WERI-Rb-1 (cell line): ENCODE measurements around the gene NOL12.
"Not testable (repeated sequence)": the region's sequence is repeated elsewhere in the genome, so short reads cannot be mapped to it uniquely, and the experiment has no call there.

ENCODE experiments used
- DNase-seq: peaks from one replicate; pipeline ENCODE4 v3.0.0-alpha.2; 2020
- H3K27ac ChIP-seq: fragments of 250-450 bp; sonication (Bioruptor Pico); 2 replicates; pipeline ENCODE4 v1.5.1; 2020; ENCODE audit warnings: mild to moderate bottlenecking, moderate library complexity
- H3K27me3 ChIP-seq: fragments of 250-450 bp; sonication (Bioruptor Pico); 2 replicates; pipeline ENCODE4 v1.5.1; 2021; ENCODE audit warnings: mild to moderate bottlenecking, low read depth, moderate library complexity; ENCODE audit not compliant: insufficient read depth, severe bottlenecking
- H3K36me3 ChIP-seq: fragments of 250-450 bp; sonication (Bioruptor Pico); 2 replicates; pipeline ENCODE4 v1.5.1; 2020; ENCODE audit warnings: mild to moderate bottlenecking, moderate library complexity
- H3K4me3 ChIP-seq: 2 replicates; pipeline ENCODE4 v1.5.1; 2011; ENCODE audit warnings: low read depth, mild to moderate bottlenecking, control low read depth, low read length
- H3K9me3 ChIP-seq: fragments of 250-450 bp; sonication (Bioruptor Pico); 2 replicates; pipeline ENCODE4 v1.5.1; 2021; ENCODE audit warnings: mild to moderate bottlenecking, moderate library complexity; ENCODE audit not compliant: severe bottlenecking
- TF ChIP-seq, protein P1 (sequence below): IDR thresholded peaks from 2 replicates; pipeline ENCODE4 v1.5.1; 2011; ENCODE audit warnings: low read depth, mild to moderate bottlenecking, control low read depth, inconsistent platforms, low read length

NOL12 gene

DNA sequence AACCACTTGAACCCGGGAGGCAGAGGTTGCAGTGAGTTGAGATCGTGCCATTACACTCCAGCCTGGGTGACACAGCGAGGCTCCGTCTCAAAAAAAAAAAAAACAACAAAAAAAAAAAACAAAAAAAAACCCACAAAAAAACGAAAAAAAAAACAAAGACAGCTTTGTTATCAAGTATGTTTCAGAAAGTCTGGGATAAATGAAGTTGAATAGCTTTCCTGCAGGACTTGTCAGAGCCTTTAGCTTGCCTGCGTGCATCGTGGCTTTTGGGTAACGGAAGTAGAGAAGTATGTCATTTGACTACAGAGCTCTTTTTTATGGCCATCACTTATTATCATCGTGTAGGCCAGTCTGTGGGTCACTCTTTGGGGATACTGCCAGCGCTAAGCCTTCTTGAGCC is 25.3 kb downstream of the NOL12 start:
- no peak for DNase-seq
- Histone ChIP-seq H3K9me3 (no peaks in the 10 kb centered on the region), H3K27me3 (no peaks in the 10 kb centered on the region), H3K36me3 (no peaks in the 10 kb centered on the region), H3K27ac (no peak overlapping the region), H3K4me3 (no peak overlapping the region)
- TF ChIP-seq, protein P1, sequence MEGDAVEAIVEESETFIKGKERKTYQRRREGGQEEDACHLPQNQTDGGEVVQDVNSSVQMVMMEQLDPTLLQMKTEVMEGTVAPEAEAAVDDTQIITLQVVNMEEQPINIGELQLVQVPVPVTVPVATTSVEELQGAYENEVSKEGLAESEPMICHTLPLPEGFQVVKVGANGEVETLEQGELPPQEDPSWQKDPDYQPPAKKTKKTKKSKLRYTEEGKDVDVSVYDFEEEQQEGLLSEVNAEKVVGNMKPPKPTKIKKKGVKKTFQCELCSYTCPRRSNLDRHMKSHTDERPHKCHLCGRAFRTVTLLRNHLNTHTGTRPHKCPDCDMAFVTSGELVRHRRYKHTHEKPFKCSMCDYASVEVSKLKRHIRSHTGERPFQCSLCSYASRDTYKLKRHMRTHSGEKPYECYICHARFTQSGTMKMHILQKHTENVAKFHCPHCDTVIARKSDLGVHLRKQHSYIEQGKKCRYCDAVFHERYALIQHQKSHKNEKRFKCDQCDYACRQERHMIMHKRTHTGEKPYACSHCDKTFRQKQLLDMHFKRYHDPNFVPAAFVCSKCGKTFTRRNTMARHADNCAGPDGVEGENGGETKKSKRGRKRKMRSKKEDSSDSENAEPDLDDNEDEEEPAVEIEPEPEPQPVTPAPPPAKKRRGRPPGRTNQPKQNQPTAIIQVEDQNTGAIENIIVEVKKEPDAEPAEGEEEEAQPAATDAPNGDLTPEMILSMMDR = no peak

DNA sequence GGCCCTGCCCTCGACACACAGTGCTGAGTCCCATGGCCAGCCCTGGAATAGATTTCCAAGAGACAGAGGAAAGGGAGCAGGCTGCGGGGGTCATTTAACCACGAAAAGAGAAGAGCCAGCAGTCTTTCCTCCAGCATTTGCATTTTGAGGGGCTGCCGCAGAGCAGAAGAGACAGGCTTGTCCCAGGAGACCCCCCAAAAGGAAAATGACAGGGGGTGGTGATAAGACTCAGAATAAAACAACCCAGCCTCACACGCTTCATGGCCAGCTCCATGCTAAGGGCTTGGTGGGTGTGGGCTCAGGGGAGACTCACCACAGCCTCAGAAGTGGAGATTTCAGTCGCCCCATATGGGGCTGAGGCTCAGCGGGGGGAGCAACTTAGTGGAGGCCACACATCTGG is 27.6 kb downstream of the NOL12 start:
- TF ChIP-seq, protein P1 = no peak
- no peaks in the 10 kb centered on the region for H3K27me3 ChIP-seq
- no peak overlapping the region for H3K27ac ChIP-seq
- H3K4me3 ChIP-seq = no peak overlapping the region
- no peaks in the 10 kb centered on the region for H3K36me3 ChIP-seq
- no peaks in the 10 kb centered on the region for H3K9me3 ChIP-seq
- no peak for DNase-seq

DNA sequence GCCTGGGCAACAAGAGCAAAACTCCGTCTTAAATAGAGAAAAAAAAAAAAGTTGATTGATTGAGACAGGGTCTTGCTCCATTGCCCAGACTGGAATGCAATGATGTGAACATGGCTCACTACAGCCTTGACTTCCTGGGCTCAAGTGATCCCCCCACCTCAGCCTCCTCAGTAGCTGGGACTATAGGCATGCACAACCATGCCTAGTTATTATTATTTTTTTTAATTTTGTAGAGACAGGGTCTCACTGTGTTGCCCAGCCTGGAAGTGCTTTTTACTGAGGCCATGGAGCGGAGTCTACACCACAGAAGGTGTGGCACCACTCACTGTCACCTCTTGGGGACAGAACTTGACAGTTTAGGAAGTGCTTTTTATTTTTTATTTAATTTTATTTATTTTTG is 28.5 kb downstream of the NOL12 start:
- H3K27me3 ChIP-seq = no peaks in the 10 kb centered on the region
- no peak for DNase-seq
- no peaks in the 10 kb centered on the region for H3K36me3 ChIP-seq
- no peak overlapping the region for H3K4me3 ChIP-seq
- no peak overlapping the region for H3K27ac ChIP-seq
- TF ChIP-seq, protein P1 = no peak
- H3K9me3 ChIP-seq = no peaks in the 10 kb centered on the region

DNA sequence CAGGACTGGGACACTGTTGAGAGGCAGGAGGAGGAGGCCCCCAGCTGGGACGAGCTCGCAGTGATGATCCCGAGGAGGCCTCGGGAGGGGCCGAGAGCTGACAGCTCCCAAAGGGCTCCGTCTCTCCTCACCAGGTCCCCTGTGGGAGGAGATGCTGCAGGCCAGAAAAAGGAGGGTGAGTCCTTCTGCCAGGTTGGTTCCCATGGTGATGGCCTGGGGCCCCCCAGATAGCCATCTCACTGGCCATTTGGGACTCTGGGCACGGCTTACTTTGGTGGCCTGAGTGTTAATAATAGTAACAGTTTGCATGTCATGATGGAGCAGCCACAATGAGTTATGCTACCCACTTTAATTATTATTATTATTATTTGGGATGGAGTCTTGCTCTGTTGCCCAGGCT is 29.6 kb downstream of the NOL12 start:
- DNase-seq = no peak

DNA sequence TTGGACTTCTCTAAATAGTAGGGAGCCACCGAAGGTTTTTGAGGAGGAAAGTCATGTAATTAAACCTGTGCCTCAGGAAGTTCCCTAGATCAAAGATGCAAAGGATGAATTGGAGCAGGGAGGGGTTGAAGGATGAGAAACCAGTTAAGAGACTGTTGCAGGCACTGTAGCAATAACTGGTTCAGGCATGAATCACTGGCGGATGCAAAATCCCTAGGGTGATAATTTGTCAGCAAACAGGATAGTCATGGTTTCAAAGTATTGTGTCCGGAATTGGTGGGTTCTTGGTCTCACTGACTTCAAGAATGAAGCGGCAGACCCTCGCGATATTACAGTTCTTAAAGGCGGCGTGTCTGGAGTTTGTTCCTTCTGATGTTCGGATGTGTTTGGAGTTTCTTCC is 30.6 kb downstream of the NOL12 start:
- Histone ChIP-seq H3K27me3 (no peaks in the 10 kb centered on the region), H3K27ac (no peak overlapping the region), H3K36me3 (no peaks in the 10 kb centered on the region), H3K4me3 (no peak overlapping the region), H3K9me3 (no peaks in the 10 kb centered on the region)
- no peak for DNase-seq
- TF ChIP-seq, protein P1 = no peak

More for the DNA sequence above, 29.6 kb downstream of the NOL12 start:
- TF ChIP-seq, protein P1 = no peak
- H3K9me3 ChIP-seq = no peaks in the 10 kb centered on the region
- H3K36me3 ChIP-seq = no peaks in the 10 kb centered on the region
- H3K4me3 ChIP-seq = no peak overlapping the region
- no peaks in the 10 kb centered on the region for H3K27me3 ChIP-seq
- H3K27ac ChIP-seq = no peak overlapping the region

DNA sequence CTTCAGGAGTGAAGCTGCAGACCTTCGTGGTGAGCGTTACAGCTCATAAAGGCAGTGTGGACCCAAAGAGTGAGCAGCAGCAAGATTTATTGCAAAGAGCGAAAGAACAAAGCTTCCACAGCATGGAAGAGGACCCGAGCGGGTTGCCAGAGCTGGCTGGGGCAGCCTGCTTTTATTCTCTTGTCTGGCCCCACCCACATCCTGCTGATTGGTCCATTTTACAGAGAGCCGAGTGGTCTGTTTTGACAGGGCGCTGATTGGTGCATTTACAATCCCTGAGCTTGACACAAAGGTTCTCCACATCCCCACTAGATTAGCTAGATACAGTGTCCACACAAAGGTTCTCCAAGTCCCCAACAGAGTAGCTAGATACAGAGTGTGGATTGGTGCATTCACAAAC is 31.1 kb downstream of the NOL12 start:
- DNase-seq, H3K27ac ChIP-seq, H3K27me3 ChIP-seq, H3K4me3 ChIP-seq, H3K9me3 ChIP-seq, H3K36me3 ChIP-seq: not testable (repeated sequence)

DNA sequence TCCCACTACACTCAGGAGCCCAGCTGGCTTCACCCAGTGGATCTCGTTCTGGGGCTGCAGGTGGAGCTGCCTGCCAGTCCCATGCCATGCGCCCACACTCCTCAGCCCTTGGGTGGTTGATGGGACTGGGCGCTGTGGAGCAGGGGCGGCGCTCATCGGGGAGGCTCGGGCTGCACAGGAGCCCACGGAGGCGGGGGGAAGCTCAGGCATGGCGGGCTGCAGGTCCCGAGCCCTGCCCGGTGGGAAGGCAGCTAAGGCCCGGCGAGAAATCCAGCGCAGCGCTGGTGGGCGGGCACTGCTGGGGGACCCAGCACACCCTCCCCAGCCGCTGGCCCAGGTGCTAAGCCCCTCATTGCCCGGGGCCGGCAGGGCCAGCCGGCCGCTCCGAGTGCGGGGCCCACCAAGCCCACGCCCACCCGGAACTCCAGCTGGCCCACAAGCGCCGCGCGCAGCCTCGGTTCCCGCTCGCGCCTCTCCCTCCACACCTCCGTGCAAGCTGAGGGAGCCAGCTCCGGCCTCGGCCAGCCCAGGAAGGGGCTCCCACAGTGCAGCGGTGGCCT is 31.7 kb downstream of the NOL12 start:
- H3K36me3 ChIP-seq, H3K27ac ChIP-seq, DNase-seq: not testable (repeated sequence)

More for the DNA sequence above, 31.7 kb downstream of the NOL12 start:
- H3K9me3 ChIP-seq, H3K4me3 ChIP-seq, H3K27me3 ChIP-seq: not testable (repeated sequence)
